ENCODE results near the gene RFWD3. TPM values are rescaled to one million over a fixed set of nuclear protein-coding genes. Genes with fewer than 3 reads are reported as not detected.

Gene RFWD3
- 114 and 123 TPM in 2 replicates for total RNA-seq (2021; fragmentation: NEBNext Ultra II Directional; extraction: Animal tissue kit (Norgen Biotek cat#: 25700))
- 56.9 and 67.1 TPM in 2 replicates for polyA plus RNA-seq (2011; rRNA removed)
- 71.6 TPM for polyA plus RNA-seq (2011; cell fraction: cytosol; rRNA removed)
- polyA plus RNA-seq (2011; cell fraction: nucleus; rRNA removed) = 55.1 TPM
- polyA plus RNA-seq (2012, experiment 1 of 2) = 53.4 to 71.3 TPM (median 68.7 TPM) in 4 replicates
- polyA plus RNA-seq (2012, experiment 2 of 2) = 20.0 TPM
- 57.0 TPM for polyA plus RNA-seq (2013, experiment 1 of 2)
- polyA plus RNA-seq (2013, experiment 2 of 2) = 51.1 TPM
- 241 and 313 TPM in 2 replicates for polyA minus RNA-seq (2011; rRNA and poly(A)+ RNA removed)
- 85.3 TPM for polyA minus RNA-seq (2011; cell fraction: cytosol; rRNA and poly(A)+ RNA removed)
- polyA minus RNA-seq (2011; cell fraction: nucleus; rRNA and poly(A)+ RNA removed) = 121 TPM
- long read RNA-seq, experiment 1, full-length matches to known transcripts = 5 of 50 reads
- long read RNA-seq, experiment 1, partial matches to known transcripts = 10 of 50 reads
- long read RNA-seq, experiment 1, other reads (novel, unspliced or antisense) = 35 of 50 reads
- long read RNA-seq, experiment 2, full-length matches to known transcripts = 6 of 9 reads
- long read RNA-seq, experiment 2, partial matches to known transcripts = 0 of 9 reads
- long read RNA-seq, experiment 2, other reads (novel, unspliced or antisense) = 3 of 9 reads

GRCh38 chr16:74666425-74667254 is at the start of gene RFWD3:
TSS of gene RFWD3 (minus strand) at chr16:74666877. CDS start at chr16:74661449, 5,428 bp downstream.
- Histone ChIP-seq H3K36me3 (ENCODE audit: control insufficient read depth in 2 of 4, insufficient read depth in 4 of 4, low read length in 3 of 4) (peaks cover 15 to 40% (median 27%) of the 10 kb centered on the region in 4 experiments), H3K27ac (ENCODE audit: low read depth, low read length) (peak within 1 kb of the TSS; percentile 95), H3K9me3 (ENCODE audit: insufficient read depth in 2 of 2, low read depth in 1 of 2, low read length in 1 of 2) (no peaks in the 10 kb centered on the region; a peak in 1 of 4 replicates), H2AFZ (ENCODE audit: low read length) (peak within 1 kb of the TSS; percentile 60), H2AK5ac (ENCODE audit: low read depth, low read length) (no peak within 1 kb of the TSS), H3K4me2 (ENCODE audit: insufficient read depth in 1 of 2, low read depth in 2 of 2, low read length in 2 of 2) (peak within 1 kb of the TSS; percentile 73 to 76), H4K5ac (ENCODE audit: insufficient read length, low read depth, low read length) (peak within 1 kb of the TSS; percentile 67), H3K23me2 (ENCODE audit: low read depth, low read length) (peaks cover 5% of the 10 kb centered on the region; the same call in 1 of the 2 replicates), H3K4me1 (replicated peaks in 1 of 4; ENCODE audit: control insufficient read depth in 3 of 4, insufficient read depth in 4 of 4, low read length in 3 of 4) (peaks cover 0 to 3% (median 0%) of the 10 kb centered on the region in 4 experiments; a peak in 1 of 7 replicates), H2BK15ac (ENCODE audit: low read length) (no peak within 1 kb of the TSS), H4K20me1 (replicated peaks in 1 of 2; ENCODE audit: control insufficient read depth in 1 of 2, insufficient read depth in 2 of 2, low read length in 2 of 2) (peaks cover 11 to 16% of the 10 kb centered on the region in 2 experiments), H3K79me2 (ENCODE audit: control insufficient read depth in 1 of 2, insufficient read depth in 2 of 2, low read length in 2 of 2) (peaks cover 9 to 48% of the 10 kb centered on the region in 2 experiments), H2BK20ac (ENCODE audit: low read length) (no peak within 1 kb of the TSS), H4K91ac (replicated peaks; ENCODE audit: insufficient read length, low read length) (no peak within 1 kb of the TSS), H3K23ac (ENCODE audit: insufficient read length) (no peak within 1 kb of the TSS), H3K9ac (replicated peaks in 1 of 4; ENCODE audit: extremely low read depth in 1 of 4, low read depth in 3 of 4, low read length in 3 of 4) (peak within 1 kb of the TSS; percentile 96 to 98 (median 98)), H3K79me1 (ENCODE audit: low read depth, low read length) (peaks cover 13% of the 10 kb centered on the region), H3K27me3 (replicated peaks in 1 of 4; ENCODE audit: control insufficient read depth in 3 of 4, extremely low read depth in 1 of 4, insufficient read depth in 3 of 4, low read length in 3 of 4) (no peaks in the 10 kb centered on the region), H2BK120ac (replicated peaks; ENCODE audit: low read depth, low read length) (no peak within 1 kb of the TSS), H3K4me3 (ENCODE audit: extremely low read depth in 1 of 4, insufficient read depth in 2 of 4, low read depth in 3 of 4, low read length in 4 of 4) (peak within 1 kb of the TSS; percentile 77 to 93 (median 90)), H3K4ac (replicated peaks; ENCODE audit: insufficient read length, low read depth, low read length) (peak within 1 kb of the TSS; percentile 84), H3K18ac (ENCODE audit: extremely low read depth, low read length) (peak within 1 kb of the TSS; percentile 93), H2BK12ac (ENCODE audit: low read depth, low read length) (no peak within 1 kb of the TSS), H4K8ac (ENCODE audit: extremely low read depth, insufficient read depth, low read length) (peak within 1 kb of the TSS; percentile 99), H3K14ac (ENCODE audit: insufficient read length) (no peak within 1 kb of the TSS), H3K56ac (replicated peaks; ENCODE audit: insufficient read length, low read depth, low read length) (peak within 1 kb of the TSS; percentile 62), H2BK5ac (ENCODE audit: low read depth, low read length) (peak within 1 kb of the TSS; percentile 87)
- CTCF ChIA-PET (ENCODE audit: partially characterized antibody) = interaction anchor here (0.9 to 3.2 kb wide), 6 partner anchors 13 to 196 kb away, joined by 5 to 13 read pairs (median 6); partner anchors contain the start of gene MLKL
- peak; percentile 58 for FAIRE-seq
- POLR2A ChIA-PET (ENCODE audit: partially characterized antibody) = interaction anchor here (0.6 to 6.5 kb wide), 20 partner anchors 11 to 369 kb away, joined by 3 to 37 read pairs (median 4); partner anchors contain the start of genes GLG1 and MLKL
- WGBS, 2 experiments (ENCODE audit: extremely low coverage in 1 of 2, insufficient coverage in 1 of 2, insufficient read length in 1 of 2, insufficient replicate concordance in 2 of 2, low coverage in 1 of 2, low lambda C conversion rate in 2 of 2, missing lambda C conversion rate in 1 of 2) = 1% methylated on average over 55 of the region's 63 CpGs; no CpG with 5 or more reads in 1 of the 2 experiments
- DNase-seq (ENCODE audit: low read depth in 1 of 2, low spot score in 2 of 2) = peak; percentile 93 to 96
- TF ChIP-seq SIRT6 (IDR thresholded peaks at IDR 0.05; ENCODE audit: low read length) (no peak), CHD2 (IDR thresholded peaks at IDR 0.05; ENCODE audit: low read length) (peak; percentile 92), USF2 (IDR thresholded peaks at IDR 0.05; ENCODE audit: low read length) (no peak), MAFK (IDR thresholded peaks at IDR 0.05; ENCODE audit: low read depth, low read length) (no peak), CHD1 (IDR thresholded peaks at IDR 0.05; ENCODE audit: low read depth, low read length) (no peak), ZNF274 (IDR thresholded peaks at IDR 0.05; ENCODE audit: borderline replicate concordance, extremely low read depth, low read length) (no peak), TBP (IDR thresholded peaks at IDR 0.05; ENCODE audit: low read depth, low read length) (peak; percentile 94), ASH2L (IDR thresholded peaks at IDR 0.05; ENCODE audit: low read length) (peak; percentile 66)

Measured in H1 (cell line).